Aorta (tissue), 5 donors: ENCODE results near the gene SLC6A2. TPM values are rescaled to one million over a fixed set of nuclear protein-coding genes. Genes with fewer than 3 reads are reported as not detected.
"Not testable (repeated sequence)": the region's sequence is repeated elsewhere in the genome, so short reads cannot be mapped to it uniquely, and the experiment has no call there.

Experiments
- ATAC-seq: fragments of 200-7000 bp; cut with Tn5 transposase; one replicate; pipeline ENCODE4 v1.9.1; 2022; ENCODE audit warnings: moderate library complexity; ENCODE audit not compliant: low FRiP score
- DNase-seq, 2 donors: peaks; one replicate each; pipeline ENCODE4 v3.0.0-alpha.2; 2020
- H3K27ac ChIP-seq, 2 donors: one replicate each; pipeline ENCODE4 v1.5.1; 2013; ENCODE audit warnings: low read length in 2 of 2, mild to moderate bottlenecking in 2 of 2, moderate library complexity in 2 of 2, control low read depth in 1 of 2, inconsistent platforms in 1 of 2, low read depth in 1 of 2
- H3K27me3 ChIP-seq, 2 donors: one replicate each; pipeline ENCODE4 v1.6.1; 2013; ENCODE audit warnings: control low read depth in 1 of 2, low read length in 1 of 2, mild to moderate bottlenecking in 1 of 2, moderate library complexity in 1 of 2; ENCODE audit not compliant: insufficient read depth in 2 of 2, control insufficient read depth in 1 of 2
- H3K36me3 ChIP-seq, 2 donors: one replicate each; pipeline ENCODE4 v1.6.1; 2013; ENCODE audit warnings: control low read depth in 1 of 2, low read length in 1 of 2, mild to moderate bottlenecking in 1 of 2; ENCODE audit not compliant: insufficient read depth in 2 of 2, control insufficient read depth in 1 of 2
- H3K4me1 ChIP-seq, 2 donors: one replicate each; pipeline ENCODE4 v1.6.1; 2013; ENCODE audit warnings: low read length in 2 of 2, control low read depth in 1 of 2, mild to moderate bottlenecking in 1 of 2, moderate library complexity in 1 of 2; ENCODE audit not compliant: insufficient read depth in 2 of 2, control insufficient read depth in 1 of 2
- H3K4me3 ChIP-seq, 2 donors: one replicate each; pipeline ENCODE4 v1.5.1; 2013; ENCODE audit warnings: low read length in 2 of 2, control low read depth in 1 of 2, mild to moderate bottlenecking in 1 of 2
- H3K9me3 ChIP-seq: one replicate; pipeline ENCODE4 v1.6.1; 2013; ENCODE audit warnings: mild to moderate bottlenecking, low read length; ENCODE audit not compliant: control insufficient read depth
- WGBS, 2 donors: extraction: QIAGEN DNeasy Blood & Tissue Kit; methylation state at CpG; one replicate each; pipeline ENCODE4 v1.1.7; 2013; 5-methylcytosine and 5-hydroxymethylcytosine counted together
- intact Hi-C, 2 donors: fragments of 100-400 bp; cut with DNase I; formaldehyde crosslinking; loops; one replicate each; pipeline versions ENCODE4 v1.14.2 to v1.15.0; 2022
- polyA plus RNA-seq, 2 donors: library from polyadenylated mRNA; stranded (reverse); fragments of 200-250 nt; gene quantifications; one replicate each; pipeline ENCODE4 v1.2.3, GENCODE V29; 2013
- total RNA-seq, 2 donors: library from RNA; stranded (reverse); fragmentation: NEBNext Ultra II Directional; extraction: Animal tissue kit (Norgen Biotek cat#: 25700); gene quantifications; one replicate each; pipeline ENCODE4 v1.2.1, GENCODE V29; 2021
- donor health status: healthy with polysubstance abuse.
- donor health status: Bipolar disorder and iron deficiency.
- donor health status: DM: no; HTN: no; CAD: no.
- donor health status: DM: no; HTN: no; CAD: no.
- donor health status: DM: yes; HTN: yes; CAD: no.

SLC6A2 gene
- total and polyA plus RNA-seq, 4 donors: 0.13 to 0.45 TPM; not detected in 2

GRCh38 chr16:55752465-55753144 lies 96.8 kb downstream of the SLC6A2 start:
- H3K9me3 ChIP-seq, H3K4me3 ChIP-seq, DNase-seq, H3K27ac ChIP-seq, H3K36me3 ChIP-seq, intact Hi-C loops, H3K4me1 ChIP-seq, H3K27me3 ChIP-seq, ATAC-seq: not testable (repeated sequence)
- 64 to 68% methylated on average over 5 of the region's 5 CpGs for WGBS, 2 donors

DNA sequence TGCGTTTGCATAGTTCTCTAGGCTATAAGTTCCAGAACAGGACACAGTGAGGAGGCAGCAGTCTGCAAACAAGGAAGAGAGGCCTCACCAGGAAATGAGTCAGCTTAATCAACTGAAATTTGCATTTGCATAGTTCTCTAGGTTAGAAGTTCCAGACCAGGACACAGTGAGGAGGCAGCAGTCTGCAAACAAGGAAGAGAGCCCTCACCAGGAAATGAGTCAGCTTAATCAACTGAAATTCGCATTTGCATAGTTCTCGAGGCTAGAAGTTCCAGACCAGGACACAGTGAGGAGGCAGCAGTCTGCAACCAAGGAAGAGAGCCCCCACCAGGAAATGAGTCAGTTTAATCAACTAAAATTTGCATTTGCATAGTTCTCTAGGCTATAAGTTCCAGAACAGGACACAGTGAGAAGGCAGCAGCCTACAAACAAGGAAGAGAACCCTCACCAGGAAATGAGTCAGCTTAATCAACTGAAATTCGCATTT lies 97.4 kb downstream of the SLC6A2 start:
- DNase-seq: not testable (repeated sequence)

More for the DNA sequence above, 97.4 kb downstream of the SLC6A2 start:
- ATAC-seq, intact Hi-C loops, H3K4me3 ChIP-seq, H3K36me3 ChIP-seq, H3K27ac ChIP-seq, H3K4me1 ChIP-seq, H3K9me3 ChIP-seq, H3K27me3 ChIP-seq: not testable (repeated sequence)
- WGBS, 2 donors: 68 to 81% methylated on average over 4 of the region's 4 CpGs

Other genes starting within 250 kb of the SLC6A2 start
- gene MMP2, start 176.8 kb upstream of the SLC6A2 start, total RNA-seq: 100 to 1,000 TPM; 261 to 731 TPM
- gene MMP2, start 176.8 kb upstream of the SLC6A2 start, polyA plus RNA-seq: 100 to 1,000 TPM in 1 of 2 donors, 10 to 100 TPM in 1; 33.2 to 129 TPM
- 10 to 100 TPM; 17.6 to 36.6 TPM for gene LPCAT2, start 146.9 kb upstream of the SLC6A2 start, total RNA-seq
- 10 to 100 TPM; 14.8 to 17.2 TPM for gene LPCAT2, start 146.9 kb upstream of the SLC6A2 start, polyA plus RNA-seq
- 1 to 10 TPM in 1 of 2 donors, under 1 TPM in 1; 0.45 to 2.5 TPM for gene CAPNS2, start 89.3 kb upstream of the SLC6A2 start, total RNA-seq
- not detected for gene CAPNS2, start 89.3 kb upstream of the SLC6A2 start, polyA plus RNA-seq
- 10 to 100 TPM; 37.3 to 92.8 TPM for gene CES1, start 177.1 kb downstream of the SLC6A2 start, total RNA-seq
- gene CES1, start 177.1 kb downstream of the SLC6A2 start, polyA plus RNA-seq: 100 to 1,000 TPM in 1 of 2 donors, 10 to 100 TPM in 1; 35.2 to 151 TPM
- gene CES5A, start 219.4 kb downstream of the SLC6A2 start, total RNA-seq: not detected
- gene CES5A, start 219.4 kb downstream of the SLC6A2 start, polyA plus RNA-seq: not detected